ENCODE data around the gene ABCF2. TPM values are rescaled to one million over a fixed set of nuclear protein-coding genes. Genes with fewer than 3 reads are reported as not detected.

Gene ABCF2
- total RNA-seq, 1 experiment from 2014 or later = 63.7 TPM

DNA sequence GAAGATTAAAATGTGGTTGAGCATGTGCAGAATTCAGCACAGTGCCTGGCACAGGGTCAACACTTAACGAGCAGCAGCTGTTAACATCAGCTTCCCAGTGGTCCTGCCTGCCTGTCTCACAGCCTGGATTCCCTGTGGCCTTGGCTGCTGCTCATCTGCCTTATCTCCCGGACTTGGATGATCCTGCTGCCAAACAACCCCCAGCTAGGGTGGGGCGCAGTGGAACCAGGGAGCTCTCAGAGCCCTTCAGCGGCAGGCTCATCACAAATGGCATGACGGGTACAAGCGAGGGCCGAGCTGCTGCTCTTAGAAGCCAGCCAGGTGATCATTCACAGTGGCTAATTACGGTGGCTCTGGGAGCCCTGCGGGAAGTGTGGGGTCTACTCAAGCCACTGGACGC is 34.5 kb upstream of the ABCF2 start:
- no peaks in the 10 kb centered on the region for H3K27me3 ChIP-seq (ENCODE audit: insufficient read depth, low read length)
- RAD21 ChIA-PET (ENCODE audit: low non-redundant PET in 1 of 2, low total read pairs in 2 of 2, uncharacterized antibody in 2 of 2, unreplicated experiment in 2 of 2) = no interaction called here
- POLR2A ChIA-PET = no interaction called here

DNA sequence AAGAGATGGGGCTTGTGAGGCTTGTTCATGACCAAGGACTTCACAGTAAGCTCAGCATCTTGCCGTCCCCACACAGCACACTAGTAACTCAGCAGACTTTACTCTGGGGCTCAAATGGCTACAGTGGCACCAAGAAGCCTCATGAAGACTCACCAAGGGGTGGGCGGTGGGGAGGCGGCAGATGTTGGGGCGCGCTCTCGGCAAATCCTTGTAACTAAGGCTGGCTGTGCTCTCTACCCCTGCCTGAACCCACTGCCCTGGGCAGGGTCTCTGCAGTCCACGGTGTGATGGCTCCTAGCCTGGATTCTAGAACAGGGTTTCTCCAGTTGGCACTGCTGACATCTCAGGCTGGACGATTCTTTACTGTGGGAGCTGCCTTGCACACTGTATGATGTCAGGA is 33.9 kb upstream of the ABCF2 start:
- CTCF ChIA-PET = no interaction called here
- H3K9me3 ChIP-seq (ENCODE audit: control insufficient read depth in 1 of 2, insufficient read depth in 1 of 2, low read depth in 1 of 2, low read length in 2 of 2) = no peaks in the 10 kb centered on the region
- no peaks in the 10 kb centered on the region for H3K4me1 ChIP-seq (ENCODE audit: control insufficient read depth in 1 of 2, insufficient read depth in 2 of 2, low read length in 2 of 2)
- H2AFZ ChIP-seq (ENCODE audit: low read depth, low read length, poor library complexity, severe bottlenecking) = no peak overlapping the region
- no peaks in the 10 kb centered on the region for H3K36me3 ChIP-seq (ENCODE audit: control insufficient read depth in 1 of 2, insufficient read depth in 2 of 2, low read length in 2 of 2)
- POLR2A ChIA-PET = no interaction called here
- H3K9me2 ChIP-seq (ENCODE audit: insufficient read depth) = no peaks in the 10 kb centered on the region
- intact Hi-C loops (cut with micrococcal nuclease) = no loop called here
- H3K27ac ChIP-seq (ENCODE audit: low read depth, low read length) = no peak overlapping the region
- H3K9ac ChIP-seq (ENCODE audit: low read length) = no peak overlapping the region
- no peak overlapping the region for H3K4me2 ChIP-seq (ENCODE audit: low read length)
- no peaks in the 10 kb centered on the region for H3K79me2 ChIP-seq (ENCODE audit: insufficient read depth, low read length)
- ATAC-seq (no peak), DNase-seq (ENCODE audit: low read depth, low spot score) (no peak)
- H3K27me3 ChIP-seq (ENCODE audit: insufficient read depth, low read length) = no peaks in the 10 kb centered on the region
- H4K20me1 ChIP-seq (ENCODE audit: insufficient read depth) = no peaks in the 10 kb centered on the region
- no TSS peak for BruUV-seq (replicated peaks)
- no peak overlapping the region for H3K4me3 ChIP-seq (replicated peaks in 1 of 2; ENCODE audit: low read depth in 1 of 2, low read length in 2 of 2)
- RAD21 ChIA-PET (ENCODE audit: low non-redundant PET in 1 of 2, low total read pairs in 2 of 2, uncharacterized antibody in 2 of 2, unreplicated experiment in 2 of 2) = no interaction called here
- TF ChIP-seq JUND (IDR thresholded peaks at IDR 0.05) (no peak), EZH2 (IDR thresholded peaks at IDR 0.05) (no peak), YY1 (IDR thresholded peaks at IDR 0.05; ENCODE audit: extremely low read depth, insufficient replicate concordance, low read depth, low read length) (no peak), CTCF (IDR thresholded peaks at IDR 0.05 in 2 of 3, conservative IDR thresholded peaks at IDR 0.05 in 1 of 3; ENCODE audit: borderline replicate concordance in 1 of 3, insufficient read depth in 1 of 3, low read depth in 2 of 3, low read length in 2 of 3) (no peak)
- TF ChIP-seq, protein P1, sequence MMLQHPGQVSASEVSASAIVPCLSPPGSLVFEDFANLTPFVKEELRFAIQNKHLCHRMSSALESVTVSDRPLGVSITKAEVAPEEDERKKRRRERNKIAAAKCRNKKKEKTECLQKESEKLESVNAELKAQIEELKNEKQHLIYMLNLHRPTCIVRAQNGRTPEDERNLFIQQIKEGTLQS (IDR thresholded peaks at IDR 0.05) = no peak
- TF ChIP-seq, protein P2, sequence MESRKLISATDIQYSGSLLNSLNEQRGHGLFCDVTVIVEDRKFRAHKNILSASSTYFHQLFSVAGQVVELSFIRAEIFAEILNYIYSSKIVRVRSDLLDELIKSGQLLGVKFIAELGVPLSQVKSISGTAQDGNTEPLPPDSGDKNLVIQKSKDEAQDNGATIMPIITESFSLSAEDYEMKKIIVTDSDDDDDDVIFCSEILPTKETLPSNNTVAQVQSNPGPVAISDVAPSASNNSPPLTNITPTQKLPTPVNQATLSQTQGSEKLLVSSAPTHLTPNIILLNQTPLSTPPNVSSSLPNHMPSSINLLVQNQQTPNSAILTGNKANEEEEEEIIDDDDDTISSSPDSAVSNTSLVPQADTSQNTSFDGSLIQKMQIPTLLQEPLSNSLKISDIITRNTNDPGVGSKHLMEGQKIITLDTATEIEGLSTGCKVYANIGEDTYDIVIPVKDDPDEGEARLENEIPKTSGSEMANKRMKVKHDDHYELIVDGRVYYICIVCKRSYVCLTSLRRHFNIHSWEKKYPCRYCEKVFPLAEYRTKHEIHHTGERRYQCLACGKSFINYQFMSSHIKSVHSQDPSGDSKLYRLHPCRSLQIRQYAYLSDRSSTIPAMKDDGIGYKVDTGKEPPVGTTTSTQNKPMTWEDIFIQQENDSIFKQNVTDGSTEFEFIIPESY (IDR thresholded peaks at IDR 0.05; ENCODE audit: extremely low read depth, insufficient replicate concordance, low read length) = no peak

More for the DNA sequence above, 34.5 kb upstream of the ABCF2 start:
- ATAC-seq = no peak
- CTCF ChIA-PET = interaction anchor here (1.1 kb wide), 1 partner anchor 17 kb away, joined by 5 read pairs; no protein-coding TSS in a partner anchor
- Histone ChIP-seq H3K27ac (ENCODE audit: low read depth, low read length) (no peak overlapping the region), H3K36me3 (ENCODE audit: control insufficient read depth in 1 of 2, insufficient read depth in 2 of 2, low read length in 2 of 2) (no peaks in the 10 kb centered on the region), H3K9me2 (ENCODE audit: insufficient read depth) (no peaks in the 10 kb centered on the region), H4K20me1 (ENCODE audit: insufficient read depth) (no peaks in the 10 kb centered on the region), H3K4me2 (ENCODE audit: low read length) (no peak overlapping the region), H3K4me1 (ENCODE audit: control insufficient read depth in 1 of 2, insufficient read depth in 2 of 2, low read length in 2 of 2) (no peaks in the 10 kb centered on the region), H3K9ac (ENCODE audit: low read length) (no peak overlapping the region), H3K9me3 (ENCODE audit: control insufficient read depth in 1 of 2, insufficient read depth in 1 of 2, low read depth in 1 of 2, low read length in 2 of 2) (no peaks in the 10 kb centered on the region), H2AFZ (ENCODE audit: low read depth, low read length, poor library complexity, severe bottlenecking) (no peak overlapping the region), H3K79me2 (ENCODE audit: insufficient read depth, low read length) (no peaks in the 10 kb centered on the region), H3K4me3 (replicated peaks in 1 of 2; ENCODE audit: low read depth in 1 of 2, low read length in 2 of 2) (no peak overlapping the region)
- TF ChIP-seq CTCF (IDR thresholded peaks at IDR 0.05 in 2 of 3, conservative IDR thresholded peaks at IDR 0.05 in 1 of 3; ENCODE audit: borderline replicate concordance in 1 of 3, insufficient read depth in 1 of 3, low read depth in 2 of 3, low read length in 2 of 3) = no peak
- no peak for TF ChIP-seq EZH2 (IDR thresholded peaks at IDR 0.05)
- no peak for TF ChIP-seq RAD21 (IDR thresholded peaks at IDR 0.05; ENCODE audit: low read depth)
- TF ChIP-seq, protein P1 (IDR thresholded peaks at IDR 0.05) = no peak
- TF ChIP-seq CEBPB (IDR thresholded peaks at IDR 0.05; ENCODE audit: low read depth) = no peak
- BruUV-seq (replicated peaks) = no TSS peak
- DNase-seq (ENCODE audit: low read depth, low spot score) = no peak
- intact Hi-C loops (cut with micrococcal nuclease) = no loop called here
